Kidney epithelial cell (primary cell): ENCODE data around the gene CLCNKB. TPM values are rescaled to one million over a fixed set of nuclear protein-coding genes. Genes with fewer than 3 reads are reported as not detected.

Experiments used
- DNase-seq: peaks from one replicate; pipeline ENCODE4 v3.0.0-alpha.2; 2010; ENCODE audit warnings: low read depth
- H3K27me3 ChIP-seq: 2 replicates; pipeline ENCODE4 v1.6.0; 2011; ENCODE audit warnings: low read length; ENCODE audit not compliant: control insufficient read depth, insufficient read depth
- H3K36me3 ChIP-seq: 2 replicates; pipeline ENCODE4 v1.5.1; 2011; ENCODE audit warnings: low read length; ENCODE audit not compliant: control insufficient read depth, insufficient read depth
- H3K4me3 ChIP-seq: 2 replicates; pipeline ENCODE4 v1.5.1; 2011; ENCODE audit warnings: low read depth, mild to moderate bottlenecking, control low read depth, low read length
- total RNA-seq: library from RNA; depleted of rRNA; stranded (reverse); fragments of >200 nt; gene quantifications from 2 replicates; pipeline ENCODE4 v1.2.3, GENCODE V29; 2015
- TF ChIP-seq, protein P1 (sequence below): IDR thresholded peaks from 2 replicates; pipeline ENCODE4 v1.5.1; 2011; ENCODE audit warnings: mild to moderate bottlenecking, moderate library complexity, low read length, control low read depth, inconsistent platforms; ENCODE audit not compliant: insufficient read depth, poor library complexity, severe bottlenecking

Gene CLCNKB
- total RNA-seq, 1 donor from 2014 or later = 0.50 TPM

DNA sequence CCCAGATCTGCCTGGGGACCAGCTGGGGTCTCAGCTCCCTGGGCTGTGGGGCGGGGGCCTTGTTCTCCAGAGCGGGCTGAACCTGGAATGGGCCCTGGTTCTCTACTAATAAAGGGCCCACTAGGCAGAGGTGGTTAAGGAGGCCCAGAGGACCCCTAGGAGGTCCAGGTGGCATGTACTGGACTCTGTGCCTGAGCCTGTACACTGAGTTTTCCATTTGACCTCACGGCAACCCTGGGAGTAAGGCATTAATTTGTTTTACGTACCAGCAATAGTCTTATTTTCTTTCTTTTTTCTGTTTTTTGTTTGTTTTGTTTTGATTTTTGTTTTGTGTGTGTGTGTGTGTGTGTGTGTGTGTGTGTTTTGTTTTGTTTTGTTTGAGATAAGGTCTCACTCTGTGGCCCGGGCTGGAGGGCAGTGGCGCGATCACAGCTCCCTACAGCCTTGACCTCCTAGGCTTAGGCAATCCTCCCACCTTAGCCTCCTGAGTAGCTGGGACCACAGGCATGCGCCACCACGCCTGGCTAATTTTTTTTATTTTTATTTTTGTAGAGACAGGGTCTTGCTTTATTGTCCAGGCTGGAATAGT, 49.4 kb downstream of the CLCNKB start:
- Histone ChIP-seq H3K36me3 (no peaks in the 10 kb centered on the region), H3K4me3 (no peak overlapping the region), H3K27me3 (peaks cover 5% of the 10 kb centered on the region)
- TF ChIP-seq, protein P1, sequence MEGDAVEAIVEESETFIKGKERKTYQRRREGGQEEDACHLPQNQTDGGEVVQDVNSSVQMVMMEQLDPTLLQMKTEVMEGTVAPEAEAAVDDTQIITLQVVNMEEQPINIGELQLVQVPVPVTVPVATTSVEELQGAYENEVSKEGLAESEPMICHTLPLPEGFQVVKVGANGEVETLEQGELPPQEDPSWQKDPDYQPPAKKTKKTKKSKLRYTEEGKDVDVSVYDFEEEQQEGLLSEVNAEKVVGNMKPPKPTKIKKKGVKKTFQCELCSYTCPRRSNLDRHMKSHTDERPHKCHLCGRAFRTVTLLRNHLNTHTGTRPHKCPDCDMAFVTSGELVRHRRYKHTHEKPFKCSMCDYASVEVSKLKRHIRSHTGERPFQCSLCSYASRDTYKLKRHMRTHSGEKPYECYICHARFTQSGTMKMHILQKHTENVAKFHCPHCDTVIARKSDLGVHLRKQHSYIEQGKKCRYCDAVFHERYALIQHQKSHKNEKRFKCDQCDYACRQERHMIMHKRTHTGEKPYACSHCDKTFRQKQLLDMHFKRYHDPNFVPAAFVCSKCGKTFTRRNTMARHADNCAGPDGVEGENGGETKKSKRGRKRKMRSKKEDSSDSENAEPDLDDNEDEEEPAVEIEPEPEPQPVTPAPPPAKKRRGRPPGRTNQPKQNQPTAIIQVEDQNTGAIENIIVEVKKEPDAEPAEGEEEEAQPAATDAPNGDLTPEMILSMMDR = no peak
- DNase-seq = no peak

DNA sequence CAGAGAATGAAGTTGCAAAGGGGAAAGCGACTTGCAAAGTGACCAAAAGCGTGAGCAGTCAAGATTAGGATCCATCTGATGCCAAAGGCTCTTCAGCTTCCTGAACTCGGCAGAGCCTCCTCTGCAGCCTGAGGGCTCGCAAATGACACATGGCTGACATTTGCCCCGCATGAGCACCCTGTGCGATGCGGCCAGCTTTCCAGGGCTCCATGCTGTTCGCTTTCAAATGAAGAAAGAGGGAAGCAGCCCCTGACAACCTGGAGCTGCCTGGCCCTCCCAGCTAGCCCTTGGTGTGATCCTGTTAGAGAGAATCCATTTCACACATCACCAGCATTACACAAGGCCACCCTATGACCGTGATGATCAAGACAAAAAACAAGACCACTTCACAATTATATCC, 50.0 kb downstream of the CLCNKB start:
- no peak for DNase-seq
- Histone ChIP-seq H3K4me3 (no peak overlapping the region), H3K36me3 (no peaks in the 10 kb centered on the region), H3K27me3 (peaks cover 5% of the 10 kb centered on the region)
- TF ChIP-seq, protein P1 = no peak

DNA sequence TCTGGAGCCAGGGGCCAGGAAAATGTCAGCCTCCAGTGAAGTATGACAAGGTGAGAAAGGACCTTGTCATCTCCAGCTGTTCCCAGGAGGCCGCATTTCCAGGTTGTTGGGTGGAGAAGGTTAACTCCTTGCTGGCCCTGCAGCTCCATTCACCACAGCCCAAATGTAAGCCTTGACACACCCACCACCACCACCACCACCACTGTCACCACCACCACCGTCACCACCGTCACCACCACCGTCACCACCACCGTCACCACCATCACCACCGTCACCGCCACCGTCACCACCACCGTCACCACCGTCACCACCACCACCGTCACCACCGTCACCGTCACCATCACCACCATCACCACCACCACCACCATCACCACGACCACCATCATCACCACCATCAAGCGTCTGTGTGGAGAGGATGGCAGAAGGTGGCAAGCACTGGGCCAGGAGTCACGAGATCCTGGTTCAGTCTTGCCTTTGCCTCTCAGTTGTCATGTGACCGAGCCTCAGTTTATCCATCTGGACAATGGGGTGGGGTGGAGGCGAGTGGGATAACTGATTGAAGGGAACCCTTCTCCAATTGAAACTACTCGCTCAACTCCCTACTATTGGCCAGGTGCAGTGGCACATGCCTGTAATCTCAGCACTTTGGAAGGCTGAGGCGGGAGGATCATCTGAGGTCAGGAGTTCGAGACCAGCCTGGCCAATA, 51.0 kb downstream of the CLCNKB start:
- Histone ChIP-seq H3K4me3 (no peak overlapping the region), H3K36me3 (no peaks in the 10 kb centered on the region), H3K27me3 (peaks cover 5% of the 10 kb centered on the region)
- no peak for DNase-seq
- TF ChIP-seq, protein P1 = no peak

DNA sequence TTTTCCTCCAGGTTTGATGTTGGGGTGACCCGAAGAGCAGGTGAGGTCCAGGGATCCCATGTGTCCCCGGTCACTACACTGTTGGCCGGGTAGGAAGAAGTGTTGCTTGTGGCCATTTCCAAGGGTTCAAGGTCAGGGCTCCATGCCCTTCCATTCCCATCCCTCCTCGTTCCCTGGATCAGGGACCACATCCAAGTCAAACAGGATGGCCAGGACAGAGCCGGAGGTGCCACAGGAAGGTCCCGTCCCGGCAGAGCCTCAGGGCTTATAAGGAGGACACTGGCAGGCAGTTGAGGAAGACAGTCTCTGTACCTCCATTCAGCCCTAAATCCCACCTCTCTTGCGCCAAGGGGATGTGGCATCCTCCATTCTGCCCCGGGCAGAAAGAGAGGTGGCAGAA, 51.9 kb downstream of the CLCNKB start:
- H3K27me3 ChIP-seq = peaks cover 5% of the 10 kb centered on the region
- TF ChIP-seq, protein P1 = no peak
- no peak overlapping the region for H3K4me3 ChIP-seq
- no peaks in the 10 kb centered on the region for H3K36me3 ChIP-seq
- no peak for DNase-seq

DNA sequence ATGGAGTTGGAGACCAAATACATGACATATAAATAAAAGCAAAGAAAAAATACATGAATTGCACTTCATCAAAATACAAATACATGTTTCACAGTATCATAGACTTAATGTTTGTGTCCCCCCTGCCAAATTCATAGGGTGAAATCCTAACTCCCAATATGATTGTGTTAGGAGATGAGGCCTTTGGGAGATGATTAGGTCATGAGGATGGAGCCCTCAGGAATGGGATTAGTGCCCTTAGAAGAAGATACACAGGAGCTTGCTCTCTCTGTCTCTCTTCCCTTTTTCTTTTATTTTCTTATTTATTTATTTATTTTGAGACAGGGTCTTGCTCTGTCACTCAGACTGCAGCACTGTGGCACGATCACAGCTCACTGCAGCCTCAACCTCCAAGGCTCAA, 55.8 kb downstream of the CLCNKB start:
- DNase-seq = no peak
- Histone ChIP-seq H3K27me3 (peaks cover 5% of the 10 kb centered on the region), H3K4me3 (no peak overlapping the region), H3K36me3 (no peaks in the 10 kb centered on the region)
- TF ChIP-seq, protein P1 = no peak

DNA sequence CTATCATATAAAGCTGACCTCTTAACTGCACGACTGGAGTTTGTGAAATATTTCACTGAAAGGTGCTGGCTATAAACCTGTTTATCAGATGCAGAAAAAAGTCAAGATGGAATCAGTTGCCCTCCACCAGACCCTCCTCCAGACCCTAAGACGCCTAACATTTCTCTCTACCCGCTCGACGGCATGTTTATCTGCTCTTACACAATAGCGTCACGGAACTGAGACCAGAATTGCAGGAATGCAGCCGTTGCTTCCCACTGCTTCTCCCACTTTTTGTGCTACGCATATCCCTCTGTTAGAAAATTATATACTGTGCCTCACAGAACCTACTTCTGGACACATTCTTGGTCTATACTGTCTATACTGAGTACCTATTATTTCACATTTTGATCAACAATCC, 58.0 kb downstream of the CLCNKB start:
- H3K4me3 ChIP-seq = no peak overlapping the region
- TF ChIP-seq, protein P1 = no peak
- no peaks in the 10 kb centered on the region for H3K36me3 ChIP-seq
- H3K27me3 ChIP-seq = no peaks in the 10 kb centered on the region
- no peak for DNase-seq
